GM11168 (cell line): ENCODE measurements around the gene EIF4E.
"Not testable (repeated sequence)": the region's sequence is repeated elsewhere in the genome, so short reads cannot be mapped to it uniquely, and the experiment has no call there.

ENCODE experiments used
- in situ Hi-C: fragments of 300-500 bp; cut with MboI; formaldehyde crosslinking; loops from one replicate; pipeline ENCODE4 v1.12.0; 2022; ENCODE audit warnings: low sequenced_read_pairs; ENCODE audit not compliant: unreplicated experiment

Gene EIF4E

DNA sequence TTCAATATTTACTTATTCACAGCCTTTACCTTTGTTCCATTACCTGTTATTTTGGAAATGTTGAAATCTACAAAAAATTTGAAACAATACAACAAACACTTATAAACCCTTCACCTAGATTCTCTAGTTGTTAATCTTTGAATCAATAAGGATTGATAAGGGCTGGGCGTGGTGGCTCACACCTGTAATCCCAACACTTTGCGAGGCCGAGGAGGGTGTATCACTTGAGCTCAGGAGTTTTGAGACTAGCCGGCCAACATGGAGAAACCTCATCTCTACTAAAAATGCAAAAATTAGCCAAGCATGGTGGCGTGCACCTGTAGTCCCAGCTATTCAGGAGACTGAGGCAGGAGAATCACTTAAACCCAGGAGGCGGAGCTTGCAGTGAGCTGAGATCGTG is 5.9 kb upstream of the EIF4E start:
- in situ Hi-C loops, result not testable (repeated sequence)

DNA sequence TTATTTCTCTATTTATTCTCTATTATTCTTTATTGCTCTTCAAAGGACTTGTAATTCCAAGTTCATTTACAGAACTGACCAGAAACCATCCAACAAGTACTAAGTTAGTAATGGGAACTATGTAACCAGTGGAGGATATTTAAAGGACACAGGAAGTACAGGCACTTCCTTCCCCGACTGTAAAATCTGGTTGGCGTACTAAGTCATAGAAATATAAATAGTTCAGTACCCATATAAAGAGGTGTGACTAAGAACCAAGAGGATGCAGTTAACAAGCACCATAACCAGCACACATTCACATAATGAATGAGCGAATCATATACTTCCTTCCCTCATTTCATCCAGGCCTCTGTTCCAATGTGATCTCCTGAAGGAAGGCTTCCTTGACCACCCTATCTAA is 3.6 kb upstream of the EIF4E start:
- in situ Hi-C loops, result no loop called here

GRCh38 chr4:98930311-98930865 is 1.5 kb upstream of the EIF4E start:
- in situ Hi-C loops, result no loop called here

GRCh38 chr4:98929341-98930267 is 671 bp upstream of the EIF4E start:
- in situ Hi-C loops, result no loop called here

- in situ Hi-C loops, result no loop called here
Observed at GRCh38 chr4:98928131-98928504, 815 bp downstream of the EIF4E start.

DNA sequence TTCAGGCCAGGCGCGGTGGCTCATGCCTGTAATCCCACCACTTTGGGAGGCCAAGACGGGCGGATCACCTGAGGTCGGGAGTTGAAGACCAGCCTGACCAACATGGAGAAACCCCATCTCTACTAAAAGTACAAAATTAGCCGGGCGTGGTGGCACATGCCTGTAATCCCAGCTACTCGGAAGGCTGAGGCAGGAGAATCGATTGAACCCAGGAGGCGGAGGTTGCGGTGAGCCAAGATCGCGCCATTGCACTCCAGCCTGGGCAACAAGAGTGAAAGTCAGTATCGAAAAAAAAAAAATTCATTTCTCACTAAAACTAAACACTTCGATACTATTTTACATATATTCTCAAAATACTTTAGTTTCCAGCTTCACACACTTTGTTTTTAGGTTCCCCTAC is 2.7 kb downstream of the EIF4E start:
- in situ Hi-C loops, result not testable (repeated sequence)

DNA sequence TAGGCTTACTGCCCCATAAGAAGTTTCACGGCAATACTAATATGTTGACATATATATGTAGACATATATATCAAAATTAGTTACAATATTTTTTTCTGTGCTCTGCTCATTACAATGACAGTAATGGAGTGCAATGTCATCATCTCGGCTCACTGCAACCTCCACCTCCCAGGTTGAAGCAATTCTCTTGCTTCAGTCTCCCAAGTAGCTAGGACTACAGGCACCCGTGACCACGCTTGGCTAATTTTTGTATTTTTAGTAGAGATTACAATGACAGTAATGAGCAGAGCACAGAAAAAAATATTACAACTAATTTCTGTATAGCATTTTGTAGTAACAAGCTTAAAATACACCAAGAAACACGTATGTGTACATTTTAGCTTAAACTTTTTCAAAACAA is 7.6 kb downstream of the EIF4E start:
- in situ Hi-C loops, result no loop called here

GRCh38 chr4:98919996-98920395 is 8.9 kb downstream of the EIF4E start:
- in situ Hi-C loops, result no loop called here

GRCh38 chr4:98910728-98911127 is 18.2 kb downstream of the EIF4E start:
- in situ Hi-C loops, result not testable (repeated sequence)

GRCh38 chr4:98909646-98910401 is 19.1 kb downstream of the EIF4E start:
- in situ Hi-C loops, result no loop called here

- in situ Hi-C loops, result no loop called here
Observed at GRCh38 chr4:98908703-98909262, 20.1 kb downstream of the EIF4E start.

GRCh38 chr4:98908182-98908581 is 20.8 kb downstream of the EIF4E start:
- in situ Hi-C loops, result no loop called here

GRCh38 chr4:98905839-98906238 is 23.1 kb downstream of the EIF4E start:
- in situ Hi-C loops, result no loop called here

DNA sequence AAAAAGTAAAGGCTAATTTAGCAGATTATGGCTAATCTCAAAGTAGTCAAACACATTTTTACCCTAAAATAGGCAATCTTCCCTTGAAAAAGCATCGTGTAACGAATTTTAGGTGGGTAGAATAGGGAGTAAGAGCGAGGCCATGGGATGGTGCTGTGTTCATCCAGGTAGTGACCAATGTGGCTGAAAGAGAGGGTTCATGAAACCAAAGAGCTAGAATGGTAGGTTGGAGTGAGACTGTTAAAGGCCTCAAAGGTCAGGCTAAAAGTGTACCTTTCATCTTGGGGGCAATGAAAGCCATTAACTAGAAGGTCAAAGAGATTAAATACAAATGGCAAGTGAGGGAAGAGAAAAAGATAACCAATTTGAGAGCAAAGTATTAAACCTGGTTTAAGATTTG is 23.6 kb downstream of the EIF4E start:
- in situ Hi-C loops, result no loop called here

DNA sequence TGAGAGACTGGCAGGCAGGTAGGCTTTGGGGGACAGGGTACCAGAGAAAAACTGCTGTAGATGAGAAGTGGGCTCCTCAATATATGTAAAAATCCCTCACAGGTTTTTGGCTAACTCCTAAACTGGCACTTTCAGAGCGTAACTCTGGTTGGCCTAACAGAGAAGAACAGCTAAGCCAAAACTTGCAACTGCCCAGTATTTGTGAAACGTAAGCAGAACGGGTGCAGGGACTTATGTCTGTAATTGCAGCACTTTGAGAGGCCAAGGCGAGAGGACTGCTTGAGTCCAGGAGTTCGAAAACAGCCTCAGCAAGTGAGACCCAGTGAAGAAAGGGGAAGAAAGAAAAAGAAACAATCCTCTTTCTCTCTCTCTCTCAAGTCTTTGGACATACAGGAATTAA is 25.0 kb downstream of the EIF4E start:
- in situ Hi-C loops, result no loop called here

GRCh38 chr4:98903561-98903960 is 25.4 kb downstream of the EIF4E start:
- in situ Hi-C loops, result no loop called here

DNA sequence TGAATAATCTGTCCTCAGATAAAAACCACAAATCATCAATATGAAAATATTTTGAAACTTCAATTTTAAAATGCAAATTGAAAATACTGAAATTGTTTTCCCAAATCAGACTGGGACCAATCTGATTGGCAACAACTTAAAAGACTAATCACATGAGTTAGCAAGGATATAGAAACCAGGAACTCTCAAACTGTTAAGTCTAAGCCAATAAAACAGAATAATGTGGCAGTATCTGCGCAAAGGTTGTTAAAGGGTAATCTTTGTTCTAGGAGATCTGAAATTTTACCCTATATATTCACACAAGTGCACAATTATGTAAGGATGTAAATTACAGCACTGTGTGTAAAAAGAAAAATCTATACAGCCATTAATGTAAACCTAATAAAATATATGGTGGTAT is 29.7 kb downstream of the EIF4E start:
- in situ Hi-C loops, result no loop called here

GRCh38 chr4:98891478-98892337 is 37.2 kb downstream of the EIF4E start:
- in situ Hi-C loops, result no loop called here

DNA sequence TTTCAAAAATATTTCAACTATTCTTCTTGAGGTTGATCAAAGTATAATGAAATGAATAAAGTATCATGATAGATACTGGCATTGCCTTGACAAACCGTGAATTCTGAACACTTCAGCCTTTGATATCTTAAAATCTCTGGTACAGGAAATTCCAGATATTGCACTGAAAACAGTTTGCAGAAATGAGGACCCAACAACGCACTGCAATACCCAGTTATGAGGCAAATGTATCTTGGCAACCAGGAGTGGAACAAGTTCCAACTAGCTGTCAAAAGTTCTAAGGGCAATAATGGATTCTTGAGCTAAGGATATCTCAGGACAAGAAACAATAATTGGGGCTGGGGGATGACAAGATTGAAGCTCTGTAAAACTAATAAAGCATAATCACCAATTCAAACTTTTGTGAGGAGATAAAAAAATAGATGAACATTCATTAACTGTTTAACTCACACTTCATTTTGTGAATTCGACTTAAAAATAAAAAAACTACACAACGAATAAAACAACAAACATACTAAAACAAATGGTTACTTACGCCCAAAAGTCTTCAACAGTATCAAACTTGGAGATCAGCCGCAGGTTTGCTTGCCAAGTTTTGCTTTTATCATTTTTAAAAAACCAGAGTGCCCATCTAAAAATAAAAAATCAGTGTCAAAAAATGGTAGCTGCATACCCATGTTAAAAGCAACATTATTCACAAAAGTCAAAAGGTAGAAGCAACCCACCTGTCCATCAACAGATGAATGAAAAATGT is 38.1 kb downstream of the EIF4E start:
- in situ Hi-C loops, result no loop called here
